Thoracic aorta endothelial cell (primary cell): Measurements from ENCODE around the gene IL26. TPM values are rescaled to one million over a fixed set of nuclear protein-coding genes. Genes with fewer than 3 reads are reported as not detected.

Experiments used
- total RNA-seq: library from RNA; depleted of rRNA; stranded (reverse); fragments of >200 nt; gene quantifications from 2 replicates; pipeline ENCODE4 v1.2.3, GENCODE V29; 2012

IL26 gene
- not detected in 2 replicates for total RNA-seq

GRCh38 chr12:68225576-68226476 is at the start of gene IL26:
Gene IL26, minus strand, starts transcription at chr12:68225810. Its CDS starts 54 bp downstream, at chr12:68225756.

DNA sequence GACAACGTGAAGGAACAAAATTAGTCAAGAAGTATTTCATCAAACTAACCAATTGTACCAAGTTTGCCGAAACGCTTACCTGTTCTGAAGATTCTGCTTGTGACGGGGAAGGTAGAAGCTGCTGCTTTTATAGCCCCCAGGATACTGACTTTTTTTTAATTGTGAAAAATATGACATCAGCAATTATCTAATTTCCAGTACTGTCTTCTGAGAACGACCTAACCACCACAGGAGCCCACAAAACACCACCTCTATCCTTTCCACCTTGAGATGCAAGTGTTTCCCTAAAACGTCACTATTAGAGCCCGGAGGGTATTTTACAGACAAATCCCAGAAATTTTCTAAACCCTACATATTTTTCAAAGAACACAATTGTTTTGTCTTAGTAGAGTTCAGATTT is 27.9 kb upstream of the IL26 start, which contains the start of gene IL22:
TSS of gene IL22 (minus strand) at position 101 of the 400 bp plus-strand sequence. CDS start 156 bp downstream, outside the sequence.

GRCh38 chr12:68159681-68160304 is 65.8 kb downstream of the IL26 start, which contains the start of gene IFNG:
Gene IFNG, minus strand, starts transcription at chr12:68159740. Its CDS starts 125 bp downstream, at chr12:68159615.

Other genes with a start within 250 kb of the IL26 start
- gene IFNG-AS1, start 236.4 kb downstream of the IL26 start, total RNA-seq = not detected in 2 replicates
- not detected in 2 replicates for gene IFNG, start 66.1 kb downstream of the IL26 start, total RNA-seq
- gene IL22, start 27.8 kb upstream of the IL26 start, total RNA-seq = not detected in 2 replicates
- gene MDM1, start 106.6 kb upstream of the IL26 start, total RNA-seq = 16.6 and 21.1 TPM in 2 replicates